GF-D8 (cell line): ENCODE measurements around the gene FKBP1B.
"Not testable (repeated sequence)": the region's sequence is repeated elsewhere in the genome, so short reads cannot be mapped to it uniquely, and the experiment has no call there.

Experiments used
- DNase-seq: peaks from one replicate; lab custom pipeline; 2025; lab: John Stamatoyannopoulos, UW

FKBP1B gene

GRCh38 chr2:24104110-24104650 is 54.6 kb downstream of the FKBP1B start:
- DNase-seq: no peak

DNA sequence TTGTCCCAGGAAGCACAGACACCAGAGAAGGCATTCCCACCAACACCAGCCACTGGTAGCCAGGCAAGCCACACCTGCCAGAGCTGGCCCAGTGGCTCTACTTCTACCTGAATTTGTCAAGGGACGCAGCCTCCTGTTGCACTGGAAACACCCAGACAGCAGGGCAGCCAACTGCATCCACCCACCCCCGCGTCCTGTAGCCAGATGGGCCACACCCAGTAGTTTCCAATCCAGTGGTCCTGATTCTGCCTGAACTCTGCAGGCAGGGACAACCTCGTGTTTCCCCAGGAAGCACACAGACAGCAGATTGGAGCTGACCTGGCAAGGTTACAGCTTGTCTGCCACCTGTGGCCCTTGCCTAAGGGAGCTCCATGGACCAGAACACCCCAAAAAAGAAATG is 55.4 kb downstream of the FKBP1B start:
- no peak for DNase-seq

DNA sequence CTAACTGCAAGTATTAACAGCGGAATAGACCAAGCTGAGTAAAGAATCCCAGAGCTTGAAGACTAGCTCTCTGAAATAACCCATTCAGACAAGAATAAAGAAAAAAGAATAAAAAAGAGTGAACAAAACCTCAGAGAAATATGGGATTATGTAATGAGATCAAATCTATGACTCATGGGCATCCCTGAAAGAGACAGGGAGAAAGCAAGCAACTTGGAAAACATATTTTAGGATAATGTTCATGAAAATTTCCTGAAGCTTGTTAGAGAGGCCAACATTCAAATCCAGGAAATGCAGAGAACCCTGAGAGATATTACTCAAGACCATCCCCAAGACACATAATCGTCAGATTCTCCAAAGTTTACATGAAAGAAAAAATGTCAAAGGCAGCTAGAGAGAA is 56.3 kb downstream of the FKBP1B start:
- DNase-seq: no peak

- DNase-seq: no peak
Measured at GRCh38 chr2:24106786-24107185, 57.2 kb downstream of the FKBP1B start.

GRCh38 chr2:24107336-24107735 is 57.8 kb downstream of the FKBP1B start:
- DNase-seq: no peak

DNA sequence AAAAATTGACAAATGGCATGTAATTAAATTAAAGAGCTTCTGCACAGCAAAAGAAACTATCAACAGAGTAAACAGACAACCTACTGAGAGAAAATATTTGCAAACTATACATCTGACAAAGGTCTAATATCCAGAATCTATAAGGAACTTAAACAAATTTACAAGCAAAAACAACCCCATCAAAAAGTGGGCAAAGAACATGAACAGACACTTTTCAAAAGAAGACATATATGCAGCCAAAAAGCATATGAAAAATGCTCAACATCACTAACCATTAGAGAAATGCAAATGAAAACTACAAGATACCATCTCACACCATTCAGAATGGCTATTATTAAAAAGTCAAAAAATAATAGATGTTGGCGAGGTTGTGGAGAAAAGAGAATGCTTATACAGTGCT is 59.9 kb downstream of the FKBP1B start:
- DNase-seq: not testable (repeated sequence)

DNA sequence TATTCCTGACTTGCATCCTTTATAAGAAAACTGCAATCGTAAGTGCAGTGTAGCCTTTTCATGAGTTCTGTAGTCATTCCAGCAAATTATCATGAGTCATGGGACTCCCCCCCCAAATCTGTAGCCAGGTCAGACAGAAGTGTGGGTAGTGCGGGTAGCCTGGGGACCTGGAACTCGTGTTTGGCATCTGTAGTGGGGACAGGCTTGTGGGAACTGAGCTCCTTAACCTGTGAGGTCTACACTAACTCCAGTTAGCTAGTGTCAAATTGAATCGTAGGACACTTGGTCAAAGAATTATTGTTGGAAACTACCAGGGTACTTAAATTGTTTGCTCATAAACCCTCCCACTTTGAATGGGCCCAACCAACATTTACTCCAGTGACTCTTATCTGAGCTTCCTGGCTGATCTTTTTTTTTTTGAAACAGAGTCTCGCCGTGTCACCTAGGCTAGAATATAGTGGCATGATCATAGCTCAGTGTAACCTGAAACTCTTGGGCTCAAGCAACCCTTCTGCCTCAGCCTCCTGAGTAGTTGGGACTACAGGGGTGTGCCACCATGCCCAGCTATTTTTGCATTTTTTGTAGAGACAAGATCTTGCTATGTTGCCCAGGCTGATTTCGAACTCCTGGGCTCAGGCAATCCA is 61.2 kb downstream of the FKBP1B start:
- DNase-seq: no peak

DNA sequence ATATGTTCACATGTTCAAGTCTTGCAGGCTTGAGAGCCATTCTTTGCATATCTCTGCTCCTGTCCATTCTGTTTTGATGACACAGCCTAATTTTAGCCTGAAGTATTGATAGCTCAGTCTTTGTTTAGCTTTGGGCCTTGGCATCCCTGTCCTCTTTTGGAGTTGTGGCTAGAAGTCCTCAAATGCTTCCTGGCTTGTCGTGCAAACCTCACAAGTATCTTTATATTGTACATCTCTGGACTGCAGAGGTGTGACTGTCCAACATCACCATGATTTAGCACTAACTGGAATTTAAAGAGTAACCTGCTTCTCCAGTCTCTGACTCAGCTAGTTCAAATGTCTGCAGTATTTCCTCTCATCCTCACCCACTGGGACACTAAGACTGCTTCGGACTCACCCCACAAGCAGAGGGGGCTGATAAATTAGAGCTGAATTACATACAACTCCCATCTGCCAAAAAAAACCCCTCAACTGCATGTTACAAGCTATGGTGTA is 61.9 kb downstream of the FKBP1B start:
- no peak for DNase-seq
